NCI-H128 (cell line): ENCODE measurements around the gene SUMO3.

Source experiments
- DNase-seq: peaks from one replicate; lab custom pipeline; 2025; ENCODE audit not compliant: unreplicated experiment; lab: John Stamatoyannopoulos, UW

The SUMO3 gene

DNA sequence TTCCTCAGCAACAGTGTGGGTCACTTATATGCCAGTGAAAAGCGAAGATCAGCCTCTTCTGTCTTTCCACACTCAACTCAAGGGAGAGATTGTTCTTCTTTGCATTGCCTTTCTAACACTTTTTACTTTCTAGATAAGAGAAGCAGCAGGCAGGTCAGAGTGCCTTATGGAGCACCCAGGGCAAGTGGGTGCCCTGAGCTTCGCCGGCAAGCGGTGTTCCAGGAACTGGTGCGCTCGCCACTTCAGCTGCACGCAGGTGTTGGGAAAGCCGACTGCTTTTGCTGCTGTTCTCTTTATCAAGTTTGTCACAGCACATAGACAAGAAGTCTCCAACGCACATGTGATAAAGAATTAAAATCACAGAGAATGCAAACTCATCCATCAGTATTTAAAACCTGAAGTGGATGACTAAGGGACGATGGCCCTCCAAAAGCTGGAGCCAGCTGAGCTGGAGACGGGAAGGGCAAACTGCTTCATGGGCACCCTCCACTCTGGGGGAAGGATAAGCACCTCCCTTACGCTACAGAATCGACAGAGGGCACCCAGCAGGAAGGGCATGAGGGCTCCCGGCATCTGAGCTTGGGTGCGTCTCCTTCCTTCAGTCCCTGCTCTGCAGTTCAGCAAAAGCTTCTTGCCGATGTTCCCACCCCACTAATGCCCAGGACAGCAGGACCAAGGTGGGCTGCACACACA lies 36.9 kb downstream of the SUMO3 start:
- no peak for DNase-seq

DNA sequence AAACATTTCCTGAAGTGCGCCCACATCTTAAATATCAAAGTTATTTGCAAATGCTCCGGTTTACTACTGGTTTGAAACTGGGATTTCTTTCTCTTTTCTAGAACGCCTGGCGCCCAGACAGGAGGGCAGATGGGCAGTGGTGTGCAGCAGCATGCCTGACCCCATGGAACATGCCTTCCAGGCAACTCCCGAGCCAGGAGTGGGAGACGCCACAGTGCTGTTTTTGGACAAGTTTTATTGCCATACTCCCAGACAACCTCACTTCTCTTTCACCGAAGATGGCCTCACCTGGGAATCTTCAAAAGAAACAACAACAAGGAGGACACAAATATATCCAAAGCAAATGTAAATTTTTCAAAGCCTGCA lies 37.7 kb downstream of the SUMO3 start:
- DNase-seq = no peak

DNA sequence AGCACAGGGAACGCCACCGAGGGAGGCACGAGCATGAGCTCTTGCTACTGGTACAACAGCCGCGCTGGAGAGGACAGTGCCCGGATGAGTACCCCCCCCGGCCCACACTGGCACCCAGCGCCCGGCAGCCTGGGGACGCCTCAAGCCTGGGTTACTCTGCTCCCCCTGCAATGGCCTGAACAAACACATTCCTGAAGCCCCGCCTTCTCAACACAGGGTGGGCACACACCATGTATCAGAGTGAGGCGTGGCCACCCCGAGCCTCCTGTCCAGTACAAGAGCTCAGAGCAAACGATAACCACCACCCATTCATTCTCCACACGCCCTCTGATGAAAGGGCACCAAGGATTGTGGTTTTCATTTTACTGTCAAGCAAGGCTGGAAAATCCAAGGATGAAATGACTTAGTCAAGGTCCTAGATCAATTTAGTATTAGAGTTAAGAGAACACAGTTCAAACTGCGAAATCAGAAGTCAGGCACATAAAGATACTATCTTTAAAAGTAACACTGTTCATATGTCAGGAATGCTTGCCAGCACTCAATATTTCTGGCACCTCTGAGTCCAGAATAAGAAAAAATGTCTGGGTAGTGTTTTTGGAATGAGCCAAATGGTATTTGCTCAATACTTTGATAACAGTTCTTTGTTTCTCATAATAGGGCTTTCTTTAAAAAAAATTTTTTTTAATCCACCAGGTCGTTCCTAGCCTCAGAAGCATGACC lies 38.3 kb downstream of the SUMO3 start:
- no peak for DNase-seq

DNA sequence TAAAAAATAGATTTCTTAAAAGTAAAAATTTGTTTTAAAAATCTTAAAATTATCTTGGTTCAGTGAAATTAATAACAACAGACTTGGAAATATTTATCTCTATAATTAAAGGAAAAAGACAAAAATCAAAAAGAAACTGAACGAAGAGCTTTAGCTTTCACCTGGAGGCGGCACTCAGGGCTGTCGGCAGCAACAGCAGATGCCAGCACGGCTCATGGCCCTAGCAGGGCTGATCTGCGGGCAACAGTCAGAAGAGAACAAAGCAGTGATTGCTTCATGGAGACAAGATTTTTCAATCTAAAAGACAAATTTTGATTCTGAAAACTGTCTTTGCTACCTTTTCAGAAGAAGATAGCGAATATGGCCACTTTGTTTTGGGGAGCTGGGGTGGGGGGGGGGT lies 38.9 kb downstream of the SUMO3 start:
- DNase-seq = no peak

DNA sequence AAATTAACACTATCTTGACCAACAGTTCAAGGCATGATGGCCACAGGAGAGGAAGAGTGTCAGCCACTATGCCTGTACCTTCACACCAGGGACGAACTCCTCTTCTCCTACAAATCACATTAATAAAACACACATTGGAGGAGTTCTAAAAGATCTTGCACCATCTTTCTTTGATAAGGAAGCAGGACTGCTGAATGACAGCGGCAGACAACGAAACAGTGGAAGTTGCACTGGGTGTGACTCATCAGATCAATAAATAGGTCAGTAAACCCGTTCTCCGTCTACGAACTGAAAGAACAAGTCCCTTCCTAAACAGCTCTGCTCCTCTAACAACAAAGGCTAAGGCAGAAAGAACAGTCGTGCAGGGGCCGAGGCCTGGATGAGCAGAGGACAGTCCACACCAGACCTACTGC lies 39.4 kb downstream of the SUMO3 start:
- no peak for DNase-seq

DNA sequence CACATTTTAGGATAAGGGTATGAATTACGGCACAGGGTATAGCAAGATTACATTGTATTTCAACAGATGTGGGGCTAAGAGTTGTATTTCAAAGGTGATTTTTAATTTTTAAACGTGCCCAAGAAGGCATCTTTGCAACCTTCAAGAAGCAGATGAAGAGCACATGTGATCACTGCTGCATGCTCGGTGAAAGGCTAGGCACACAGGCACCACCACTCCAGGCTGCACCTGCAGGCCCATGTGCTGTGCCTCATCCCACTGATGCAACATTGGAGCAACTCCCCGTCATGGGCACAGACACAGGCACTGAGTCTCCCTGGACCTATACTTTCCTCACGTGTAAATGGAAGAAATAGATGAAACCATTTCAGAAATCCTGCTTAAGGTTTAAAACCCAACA lies 39.8 kb downstream of the SUMO3 start:
- no peak for DNase-seq

DNA sequence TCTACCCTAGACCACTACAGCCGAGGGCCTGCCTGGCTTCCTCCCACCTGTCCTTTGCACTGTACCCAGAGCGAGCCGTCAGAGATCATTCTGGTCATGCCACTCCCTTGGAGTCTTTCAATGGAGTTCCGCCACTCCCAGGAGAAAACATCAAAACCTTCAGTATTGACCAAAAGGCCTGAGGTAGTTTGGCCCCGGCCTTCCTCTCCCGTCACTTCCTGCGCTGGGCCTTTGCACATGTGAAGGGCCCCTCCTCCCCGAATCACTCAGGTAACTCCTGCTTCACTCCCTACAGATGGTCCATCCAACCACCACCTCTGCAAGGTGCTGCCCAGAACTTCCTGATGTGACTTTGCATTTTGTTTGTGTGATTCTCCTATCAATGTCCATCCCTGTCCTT lies 42.9 kb downstream of the SUMO3 start:
- no peak for DNase-seq

DNA sequence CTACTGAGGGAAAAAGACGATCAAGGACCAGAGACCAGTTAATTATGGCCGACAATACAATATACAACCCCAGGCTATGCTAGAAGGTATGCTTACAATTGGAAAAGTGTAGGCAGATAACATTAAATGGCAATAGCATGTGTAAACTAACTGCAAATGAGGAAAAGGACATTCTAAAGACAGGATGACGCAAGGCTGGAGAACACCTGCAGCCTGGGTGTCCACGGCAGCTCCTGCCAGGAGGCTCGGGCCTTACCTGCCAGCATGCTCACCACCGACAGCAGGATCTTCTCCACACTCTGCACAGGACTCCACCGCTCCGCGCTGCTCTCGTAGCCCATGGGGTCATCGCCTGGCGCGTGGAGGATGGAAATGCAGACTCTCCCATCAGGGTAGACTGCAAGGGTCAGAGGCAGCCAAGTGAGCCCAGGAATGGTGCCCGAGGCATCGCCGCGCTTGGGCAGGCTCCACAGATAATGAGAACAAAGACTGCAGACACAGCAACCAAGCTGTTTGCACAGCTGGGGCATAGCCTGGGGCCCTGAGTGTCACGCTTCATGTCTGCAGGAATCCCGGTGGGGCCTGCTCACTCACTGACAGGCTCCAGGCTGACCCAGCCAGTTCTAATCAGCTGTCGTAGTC lies 44.5 kb downstream of the SUMO3 start:
- no peak for DNase-seq

DNA sequence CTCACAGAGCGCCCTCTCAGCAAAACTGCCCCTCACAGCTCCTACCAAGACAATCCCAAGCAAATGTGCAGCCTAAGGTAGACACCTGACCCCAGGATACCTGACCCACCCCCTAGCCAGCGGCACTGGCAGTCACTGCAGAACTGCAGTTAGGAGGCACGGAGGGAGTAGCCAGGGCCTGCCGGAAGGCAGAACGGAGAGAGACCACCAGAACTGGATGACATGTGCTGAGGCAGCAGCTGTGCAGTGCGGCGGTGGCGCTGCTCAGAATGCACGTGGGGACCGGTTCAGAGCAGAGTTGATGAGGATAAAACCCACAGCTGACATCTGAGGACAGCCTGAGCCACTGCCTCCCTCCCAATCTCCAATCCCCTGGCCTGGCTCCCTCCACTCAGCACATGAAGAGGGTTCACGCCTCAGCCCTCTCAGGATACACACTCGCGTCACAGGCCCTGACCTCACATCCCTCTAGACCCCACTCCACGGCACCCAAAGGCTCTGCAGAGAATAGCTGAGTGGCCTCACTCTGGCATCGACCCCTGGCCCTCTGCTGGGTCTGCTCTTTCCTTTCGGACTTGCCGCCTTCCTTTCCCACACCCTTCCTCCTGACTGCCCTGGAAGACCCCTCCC lies 45.9 kb downstream of the SUMO3 start:
- DNase-seq = no peak

DNA sequence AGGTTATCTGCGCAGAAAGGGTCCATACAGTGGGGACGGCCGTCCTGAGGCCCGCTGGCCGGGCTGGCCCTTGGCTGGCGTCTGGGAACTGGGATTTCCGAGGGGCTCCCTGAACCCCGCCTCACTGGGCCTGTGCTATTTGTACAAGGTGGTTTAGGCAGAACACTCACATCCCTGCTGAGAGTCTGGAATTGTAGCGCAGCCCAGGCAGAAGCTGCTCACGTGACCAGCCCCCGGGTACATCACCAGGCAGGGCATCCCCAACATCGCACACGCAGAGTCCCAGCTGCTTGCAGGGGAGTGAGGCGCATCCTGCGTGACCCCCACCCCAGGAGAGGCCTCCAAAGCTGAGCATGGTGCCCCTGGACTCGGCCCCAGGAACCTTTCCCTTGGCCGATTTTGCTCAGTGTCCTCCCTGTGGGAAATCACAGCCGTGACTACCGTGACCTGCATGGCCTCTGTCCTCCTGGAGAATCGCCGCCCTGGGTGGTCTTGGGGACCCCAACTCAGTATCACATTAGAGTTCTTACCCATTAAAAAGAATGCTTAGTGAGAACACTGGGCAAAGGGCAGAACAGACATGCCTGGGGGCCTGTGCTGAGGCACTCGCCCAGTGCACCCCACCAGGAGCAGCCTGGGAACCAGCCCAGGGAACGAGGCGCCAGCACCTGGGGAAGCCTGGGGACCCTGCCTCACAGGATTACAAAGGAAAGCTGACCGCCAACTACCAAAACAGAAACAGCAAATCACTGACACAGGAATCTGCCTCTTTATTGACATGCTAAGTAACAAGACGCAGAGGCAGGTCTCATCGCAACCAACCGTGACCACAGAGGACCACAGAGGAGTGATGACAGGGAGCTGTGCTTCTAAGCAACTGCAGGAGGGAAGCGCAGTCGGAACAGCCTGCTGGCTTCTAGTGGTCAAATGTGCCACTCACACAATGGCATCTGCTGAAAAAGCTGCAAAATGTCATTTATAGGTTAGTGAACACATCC lies 49.7 kb downstream of the SUMO3 start:
- DNase-seq = no peak

DNA sequence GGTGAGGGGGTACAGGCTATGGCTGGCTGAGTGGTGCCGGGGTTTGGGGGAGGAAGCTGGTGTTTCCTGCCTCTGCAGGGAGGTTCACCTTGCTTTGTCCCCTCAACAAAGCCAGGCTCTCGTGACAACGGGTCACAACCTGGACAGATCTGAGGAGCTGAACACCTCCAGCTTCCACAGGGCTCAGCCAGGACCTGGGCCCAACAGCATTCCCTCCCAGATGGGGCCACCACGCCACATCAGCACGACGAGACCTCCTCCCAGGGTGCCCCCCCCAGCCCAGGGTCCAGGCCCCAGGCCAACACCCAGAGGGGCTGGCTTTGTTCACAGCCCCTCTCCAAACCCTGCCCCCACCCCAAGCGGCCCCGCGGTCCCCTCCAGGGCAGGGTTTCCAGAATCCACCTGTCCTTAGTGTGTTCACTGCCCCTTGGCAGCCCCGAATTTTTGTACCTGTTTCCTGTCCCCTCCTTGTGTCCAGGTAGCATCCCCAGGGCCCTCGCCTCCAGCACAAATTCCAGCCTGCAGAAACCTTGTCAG lies 51.0 kb downstream of the SUMO3 start:
- DNase-seq = no peak

DNA sequence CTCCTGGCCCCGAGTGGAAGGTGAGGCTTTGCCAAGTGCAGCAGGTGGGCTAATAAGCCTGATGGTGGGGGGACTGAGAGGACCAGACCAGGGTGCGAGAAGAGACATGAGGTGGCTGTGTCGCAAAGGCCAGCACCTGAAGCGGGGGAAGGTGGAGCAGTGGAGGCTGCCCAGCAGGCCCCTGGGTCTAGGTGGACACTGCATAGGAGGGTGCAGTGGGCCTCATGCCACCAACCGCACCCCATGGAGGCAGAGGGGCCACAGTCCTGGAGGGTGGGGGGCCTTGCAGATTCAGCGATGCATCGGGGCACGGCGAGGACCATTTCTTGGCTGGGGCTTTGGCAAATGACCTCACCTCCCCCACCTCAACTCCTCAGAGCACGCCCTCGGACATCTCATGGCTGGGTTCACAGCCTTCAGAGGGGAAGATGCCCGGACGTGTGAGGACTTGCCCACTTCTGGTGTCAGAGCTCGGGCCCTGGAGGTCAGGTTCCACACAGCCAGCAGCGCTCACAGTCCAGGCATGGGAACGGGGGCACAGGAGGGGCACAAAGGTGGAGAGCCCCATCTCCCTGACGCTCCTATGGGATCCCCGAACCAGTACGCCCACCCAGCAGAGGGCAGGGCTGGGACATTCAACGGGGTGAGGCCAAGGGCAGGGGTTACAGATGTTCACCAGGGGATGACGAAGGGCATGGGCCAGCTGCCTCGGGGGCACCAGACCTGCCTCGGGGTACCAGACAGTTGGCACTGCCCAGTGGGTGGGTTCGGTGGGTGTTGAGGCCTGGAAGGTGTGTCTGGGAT lies 51.6 kb downstream of the SUMO3 start:
- DNase-seq = no peak

DNA sequence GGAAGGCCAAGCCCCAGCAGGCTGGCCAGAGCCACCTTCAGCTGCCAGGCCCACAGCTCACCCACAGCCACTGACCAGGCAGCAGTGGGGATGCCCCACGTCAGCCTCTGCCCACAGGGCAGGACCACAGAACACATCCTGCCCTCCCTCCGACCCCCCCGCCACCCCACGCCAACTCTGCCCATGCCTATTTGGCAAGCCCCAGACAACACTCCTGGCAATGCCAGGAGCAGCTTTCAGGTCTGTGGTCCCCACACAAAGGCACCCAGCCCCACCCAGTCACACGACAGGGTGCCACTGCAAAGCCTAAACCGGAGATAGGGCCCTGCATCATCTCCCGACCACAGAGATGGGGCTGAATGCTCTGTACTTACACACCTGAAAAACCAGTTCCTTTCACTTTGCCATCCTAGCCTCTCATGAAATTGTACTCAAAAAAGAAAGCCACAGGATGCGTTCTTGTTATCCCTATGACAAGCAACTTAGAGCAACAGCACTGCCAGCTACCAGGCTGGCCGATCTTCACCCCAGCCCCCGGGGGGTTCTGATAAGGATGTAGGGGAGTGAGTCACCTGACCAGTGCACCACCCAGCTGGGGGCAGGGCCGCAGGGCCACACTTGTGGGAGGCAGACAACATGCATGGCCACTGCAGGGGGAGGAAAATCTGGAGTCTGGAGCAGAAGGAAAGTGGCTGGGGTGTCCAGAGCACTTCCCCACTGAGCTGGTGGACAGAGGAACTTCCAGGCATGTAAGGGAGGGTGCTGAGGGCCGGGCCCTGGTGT lies 52.4 kb downstream of the SUMO3 start:
- DNase-seq = no peak

DNA sequence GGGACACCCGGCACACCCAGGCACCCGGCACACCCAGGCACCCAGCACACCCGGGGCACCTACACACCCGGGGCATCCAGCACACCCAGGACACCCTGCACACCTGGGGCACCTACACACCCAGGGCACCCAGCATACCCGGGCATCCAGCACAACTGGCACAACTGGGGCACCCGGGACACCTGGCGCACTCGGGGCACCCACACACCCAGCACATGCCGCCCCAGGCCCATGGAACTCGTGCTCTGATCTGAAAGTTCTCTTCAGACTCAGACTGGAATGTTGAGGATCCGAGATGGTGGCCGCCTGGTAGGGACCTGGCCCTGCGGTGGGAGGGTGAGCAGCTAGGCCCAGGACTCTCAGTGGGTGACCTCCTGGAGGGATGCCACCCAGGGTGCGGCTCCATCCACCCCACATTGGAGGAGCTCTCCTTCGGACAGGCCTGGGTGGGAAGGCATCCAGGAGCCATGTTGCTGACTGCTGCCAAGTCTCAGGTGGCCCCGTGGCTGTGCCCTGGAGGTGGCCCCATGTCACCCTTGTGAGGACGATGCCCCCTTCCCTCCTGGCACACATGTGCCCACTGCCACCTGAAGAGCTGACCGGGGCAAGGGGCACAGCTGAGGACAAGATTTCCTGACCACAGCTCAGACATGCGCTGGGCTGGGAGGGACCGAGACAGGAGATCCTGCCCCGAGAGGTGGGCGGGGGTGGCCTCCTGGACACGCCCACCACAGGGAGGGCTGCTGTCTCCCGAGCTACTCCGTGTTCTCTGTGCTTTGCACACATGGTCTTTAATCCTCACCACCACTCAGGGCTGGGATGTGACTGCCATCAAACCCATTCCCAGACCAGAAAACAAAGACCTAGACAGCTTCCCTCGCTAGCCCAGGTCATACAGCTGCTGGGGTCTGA lies 53.3 kb downstream of the SUMO3 start:
- DNase-seq = no peak

DNA sequence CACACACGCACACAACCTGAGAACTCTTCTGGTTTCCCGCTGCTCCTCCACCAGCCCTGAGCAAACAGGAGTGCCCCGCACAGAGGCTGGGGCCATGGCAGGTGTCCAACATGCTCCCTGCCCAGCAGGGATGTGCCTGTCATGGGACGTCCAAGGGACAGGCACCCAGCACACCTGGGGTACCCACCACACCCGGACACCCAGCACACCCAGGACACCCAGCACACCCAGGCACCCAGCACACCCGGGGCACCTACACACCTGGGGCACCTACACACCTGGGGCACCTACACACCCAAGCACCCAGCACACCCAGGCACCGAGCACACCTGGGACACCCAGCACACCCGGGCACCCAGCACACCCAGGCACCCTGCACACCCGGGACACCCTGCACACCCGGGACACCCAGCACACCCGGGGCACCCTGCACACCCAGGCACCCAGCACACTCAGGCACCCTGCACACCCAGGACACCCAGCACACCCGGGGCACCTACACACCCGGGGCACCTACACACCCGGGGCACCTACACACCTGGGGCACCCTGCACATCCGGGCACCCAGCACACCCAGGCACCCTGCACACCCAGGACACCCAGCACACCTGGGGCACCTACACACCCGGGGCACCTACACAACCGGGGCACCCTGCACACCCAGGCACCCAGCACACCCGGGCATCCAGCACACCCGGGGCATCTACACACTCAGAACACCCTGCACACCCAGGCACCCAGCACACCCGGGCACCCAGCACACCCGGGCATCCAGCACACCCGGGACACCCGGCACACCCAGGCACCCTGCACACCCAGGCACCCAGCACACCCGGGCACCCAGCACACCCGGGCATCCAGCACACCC lies 54.2 kb downstream of the SUMO3 start:
- no peak for DNase-seq

DNA sequence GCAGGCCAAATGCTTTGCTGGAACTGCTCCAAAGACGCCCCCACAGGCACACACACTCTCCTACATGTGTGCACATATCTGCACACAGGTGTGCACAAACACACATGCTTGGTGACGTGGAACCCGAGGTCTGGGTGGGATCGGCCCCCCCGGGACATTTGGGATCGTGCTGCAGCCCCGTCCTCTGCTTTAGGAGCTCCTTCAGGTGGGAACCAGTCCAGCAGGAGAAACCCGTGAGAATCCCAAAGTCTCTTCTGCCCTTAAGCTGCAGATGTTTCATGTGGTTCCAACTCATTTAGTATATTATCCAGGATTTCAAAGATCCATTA lies 54.8 kb downstream of the SUMO3 start:
- DNase-seq = no peak
